ENCODE results near the gene ADORA3.
A peak's percentile ranks its signal among the peaks of the same experiment; 100 is the strongest.
"Not testable (repeated sequence)": the region's sequence is repeated elsewhere in the genome, so short reads cannot be mapped to it uniquely, and the experiment has no call there.

ADORA3 gene

GRCh38 chr1:111503585-111504060 lies at the start of gene ADORA3, which contains the start of gene TMIGD3:
Gene ADORA3 (minus strand): TSS chr1:111503633. CDS start chr1:111503354, 279 bp downstream.
Gene TMIGD3 (minus strand): TSS chr1:111503633. CDS start chr1:111503354, 279 bp downstream.
- Histone ChIP-seq H3K4me1 (ENCODE audit: control insufficient read depth, insufficient read depth, low read length) (peaks cover 12% of the 10 kb centered on the region), H3K27me3 (ENCODE audit: control insufficient read depth, insufficient read depth, low read length) (no peaks in the 10 kb centered on the region), H3K36me3 (ENCODE audit: control insufficient read depth, insufficient read depth, low read length) (no peaks in the 10 kb centered on the region), H3K9ac (ENCODE audit: low read depth, low read length) (no peak within 1 kb of the TSS), H3K4me3 (ENCODE audit: low read depth, low read length) (no peak within 1 kb of the TSS), H3K27ac (ENCODE audit: low read depth, low read length) (no peak within 1 kb of the TSS), H3K9me3 (ENCODE audit: control insufficient read depth, insufficient read depth, low read length) (no peaks in the 10 kb centered on the region)

- no peak overlapping the region for H3K4me3 ChIP-seq (ENCODE audit: low read depth, low read length)
- no peaks in the 10 kb centered on the region; the same call in none of the 2 replicates for H3K4me1 ChIP-seq (ENCODE audit: control insufficient read depth, insufficient read depth, low read length)
- no peaks in the 10 kb centered on the region for H3K36me3 ChIP-seq (ENCODE audit: control insufficient read depth, insufficient read depth, low read length)
- no peaks in the 10 kb centered on the region for H3K27me3 ChIP-seq (ENCODE audit: control insufficient read depth, insufficient read depth, low read length)
- no peaks in the 10 kb centered on the region for H3K9me3 ChIP-seq (ENCODE audit: control insufficient read depth, insufficient read depth, low read length)
- H3K9ac ChIP-seq (ENCODE audit: low read depth, low read length) = no peak overlapping the region
- H3K27ac ChIP-seq (ENCODE audit: low read depth, low read length) = no peak overlapping the region
Observed at GRCh38 chr1:111553196-111553595, 49.8 kb upstream of the ADORA3 start.

GRCh38 chr1:111552587-111552986 lies 49.2 kb upstream of the ADORA3 start:
- Histone ChIP-seq H3K27me3 (ENCODE audit: control insufficient read depth, insufficient read depth, low read length) (no peaks in the 10 kb centered on the region), H3K9me3 (ENCODE audit: control insufficient read depth, insufficient read depth, low read length) (no peaks in the 10 kb centered on the region), H3K4me3 (ENCODE audit: low read depth, low read length) (no peak overlapping the region), H3K36me3 (ENCODE audit: control insufficient read depth, insufficient read depth, low read length) (no peaks in the 10 kb centered on the region), H3K9ac (ENCODE audit: low read depth, low read length) (no peak overlapping the region), H3K27ac (ENCODE audit: low read depth, low read length) (no peak overlapping the region), H3K4me1 (ENCODE audit: control insufficient read depth, insufficient read depth, low read length) (no peaks in the 10 kb centered on the region; the same call in none of the 2 replicates)

GRCh38 chr1:111551623-111552411 lies 48.4 kb upstream of the ADORA3 start:
- H3K9me3 ChIP-seq (ENCODE audit: control insufficient read depth, insufficient read depth, low read length) = no peaks in the 10 kb centered on the region
- H3K4me1 ChIP-seq (ENCODE audit: control insufficient read depth, insufficient read depth, low read length) = no peaks in the 10 kb centered on the region; the same call in none of the 2 replicates
- no peak overlapping the region for H3K4me3 ChIP-seq (ENCODE audit: low read depth, low read length)
- H3K36me3 ChIP-seq (ENCODE audit: control insufficient read depth, insufficient read depth, low read length) = no peaks in the 10 kb centered on the region
- H3K27ac ChIP-seq (ENCODE audit: low read depth, low read length) = no peak overlapping the region
- no peak overlapping the region for H3K9ac ChIP-seq (ENCODE audit: low read depth, low read length)
- H3K27me3 ChIP-seq (ENCODE audit: control insufficient read depth, insufficient read depth, low read length) = no peaks in the 10 kb centered on the region

- not testable (repeated sequence) for H3K9ac ChIP-seq (ENCODE audit: low read depth, low read length); H3K27me3 ChIP-seq (ENCODE audit: control insufficient read depth, insufficient read depth, low read length); H3K36me3 ChIP-seq (ENCODE audit: control insufficient read depth, insufficient read depth, low read length); H3K9me3 ChIP-seq (ENCODE audit: control insufficient read depth, insufficient read depth, low read length); H3K27ac ChIP-seq (ENCODE audit: low read depth, low read length); H3K4me3 ChIP-seq (ENCODE audit: low read depth, low read length); H3K4me1 ChIP-seq (ENCODE audit: control insufficient read depth, insufficient read depth, low read length)
Observed at GRCh38 chr1:111547786-111548185, 44.4 kb upstream of the ADORA3 start.

GRCh38 chr1:111542187-111542586 lies 38.8 kb upstream of the ADORA3 start:
- Histone ChIP-seq H3K4me1 (ENCODE audit: control insufficient read depth, insufficient read depth, low read length) (peaks cover 28% of the 10 kb centered on the region), H3K9me3 (ENCODE audit: control insufficient read depth, insufficient read depth, low read length) (no peaks in the 10 kb centered on the region), H3K36me3 (ENCODE audit: control insufficient read depth, insufficient read depth, low read length) (no peaks in the 10 kb centered on the region), H3K4me3 (ENCODE audit: low read depth, low read length) (peak overlapping the region; percentile 20), H3K9ac (ENCODE audit: low read depth, low read length) (peak overlapping the region; percentile 40; the same call in 1 of the 2 replicates), H3K27me3 (ENCODE audit: control insufficient read depth, insufficient read depth, low read length) (no peaks in the 10 kb centered on the region), H3K27ac (ENCODE audit: low read depth, low read length) (peak overlapping the region; percentile 87)

- H3K4me3 ChIP-seq (ENCODE audit: low read depth, low read length) = peak overlapping the region; percentile 20; the same call in 1 of the 2 replicates
- H3K9me3 ChIP-seq (ENCODE audit: control insufficient read depth, insufficient read depth, low read length) = no peaks in the 10 kb centered on the region
- H3K27ac ChIP-seq (ENCODE audit: low read depth, low read length) = peak overlapping the region; percentile 87
- H3K27me3 ChIP-seq (ENCODE audit: control insufficient read depth, insufficient read depth, low read length) = no peaks in the 10 kb centered on the region
- no peak overlapping the region for H3K9ac ChIP-seq (ENCODE audit: low read depth, low read length)
- peaks cover 28% of the 10 kb centered on the region for H3K4me1 ChIP-seq (ENCODE audit: control insufficient read depth, insufficient read depth, low read length)
- H3K36me3 ChIP-seq (ENCODE audit: control insufficient read depth, insufficient read depth, low read length) = no peaks in the 10 kb centered on the region
Observed at GRCh38 chr1:111541721-111542120, 38.3 kb upstream of the ADORA3 start.

- H3K27me3 ChIP-seq (ENCODE audit: control insufficient read depth, insufficient read depth, low read length) = no peaks in the 10 kb centered on the region
- H3K36me3 ChIP-seq (ENCODE audit: control insufficient read depth, insufficient read depth, low read length) = no peaks in the 10 kb centered on the region
- H3K9ac ChIP-seq (ENCODE audit: low read depth, low read length) = no peak overlapping the region
- H3K9me3 ChIP-seq (ENCODE audit: control insufficient read depth, insufficient read depth, low read length) = no peaks in the 10 kb centered on the region
- H3K4me3 ChIP-seq (ENCODE audit: low read depth, low read length) = no peak overlapping the region
- H3K4me1 ChIP-seq (ENCODE audit: control insufficient read depth, insufficient read depth, low read length) = peaks cover 28% of the 10 kb centered on the region
- H3K27ac ChIP-seq (ENCODE audit: low read depth, low read length) = no peak overlapping the region
Observed at GRCh38 chr1:111540928-111541327, 37.5 kb upstream of the ADORA3 start.

- Histone ChIP-seq H3K4me1 (ENCODE audit: control insufficient read depth, insufficient read depth, low read length) (peaks cover 28% of the 10 kb centered on the region), H3K36me3 (ENCODE audit: control insufficient read depth, insufficient read depth, low read length) (no peaks in the 10 kb centered on the region), H3K27ac (ENCODE audit: low read depth, low read length) (peak overlapping the region; percentile 90), H3K9ac (ENCODE audit: low read depth, low read length) (no peak overlapping the region), H3K9me3 (ENCODE audit: control insufficient read depth, insufficient read depth, low read length) (no peaks in the 10 kb centered on the region), H3K4me3 (ENCODE audit: low read depth, low read length) (no peak overlapping the region), H3K27me3 (ENCODE audit: control insufficient read depth, insufficient read depth, low read length) (no peaks in the 10 kb centered on the region)
Observed at GRCh38 chr1:111538343-111539025, 35.1 kb upstream of the ADORA3 start.

GRCh38 chr1:111535256-111536191 lies 32.1 kb upstream of the ADORA3 start:
- Histone ChIP-seq H3K27me3 (ENCODE audit: control insufficient read depth, insufficient read depth, low read length) (no peaks in the 10 kb centered on the region), H3K36me3 (ENCODE audit: control insufficient read depth, insufficient read depth, low read length) (no peaks in the 10 kb centered on the region), H3K27ac (ENCODE audit: low read depth, low read length) (no peak overlapping the region), H3K9me3 (ENCODE audit: control insufficient read depth, insufficient read depth, low read length) (0 out of 2 replicates have a peak, but pooled peaks cover 8% of the 10 kb centered on the region), H3K4me3 (ENCODE audit: low read depth, low read length) (no peak overlapping the region), H3K9ac (ENCODE audit: low read depth, low read length) (no peak overlapping the region), H3K4me1 (ENCODE audit: control insufficient read depth, insufficient read depth, low read length) (peaks cover 17% of the 10 kb centered on the region)

All from HUES48 (cell line).